ENCODE data around the gene ANKRD33B. TPM values are rescaled to one million over a fixed set of nuclear protein-coding genes. Genes with fewer than 3 reads are reported as not detected.

ANKRD33B gene
- total RNA-seq, 1 experiment from 2014 or later = 3.1 TPM

- ChIA-PET POLR2A (no interaction called here), CTCF (interaction anchor here (0.8 to 1.0 kb wide), 2 partner anchors 10 to 161 kb away, joined by 3 read pairs; no protein-coding TSS in a partner anchor)
- H3K4me1 Mint-ChIP-seq (ENCODE audit: insufficient read depth, unreplicated experiment) = peaks cover 45% of the 10 kb centered on the region
- intact Hi-C loops (cut with micrococcal nuclease) = no loop called here
- no peaks in the 10 kb centered on the region for H3K9me3 Mint-ChIP-seq (ENCODE audit: unreplicated experiment)
- no peaks in the 10 kb centered on the region for H3K27me3 Mint-ChIP-seq (ENCODE audit: insufficient read depth, unreplicated experiment)
- H3K27ac Mint-ChIP-seq (ENCODE audit: low read depth, unreplicated experiment) = no peak overlapping the region
- no TSS peak for BruUV-seq (replicated peaks)
- DNase-seq (ENCODE audit: unreplicated experiment) = no peak
- no peak for TF ChIP-seq CTCF (IDR thresholded peaks at IDR 0.05; ENCODE audit: unreplicated experiment)
- H3K36me3 Mint-ChIP-seq (ENCODE audit: insufficient read depth, unreplicated experiment) = no peaks in the 10 kb centered on the region
- no peak overlapping the region for H3K4me3 Mint-ChIP-seq (ENCODE audit: unreplicated experiment)
Measured at GRCh38 chr5:10705747-10706146, 141.9 kb downstream of the ANKRD33B start.

- no TSS peak for BruUV-seq (replicated peaks)
- peaks cover 45% of the 10 kb centered on the region for H3K4me1 Mint-ChIP-seq (ENCODE audit: insufficient read depth, unreplicated experiment)
- no peaks in the 10 kb centered on the region for H3K9me3 Mint-ChIP-seq (ENCODE audit: unreplicated experiment)
- no peaks in the 10 kb centered on the region for H3K36me3 Mint-ChIP-seq (ENCODE audit: insufficient read depth, unreplicated experiment)
- H3K4me3 Mint-ChIP-seq (ENCODE audit: unreplicated experiment) = no peak overlapping the region
- H3K27me3 Mint-ChIP-seq (ENCODE audit: insufficient read depth, unreplicated experiment) = no peaks in the 10 kb centered on the region
- no peak for DNase-seq (ENCODE audit: unreplicated experiment)
- intact Hi-C loops (cut with micrococcal nuclease) = no loop called here
- H3K27ac Mint-ChIP-seq (ENCODE audit: low read depth, unreplicated experiment) = no peak overlapping the region
- POLR2A ChIA-PET = no interaction called here
- CTCF ChIA-PET = interaction anchor here (0.8 to 1.0 kb wide), 2 partner anchors 11 to 161 kb away, joined by 3 read pairs; no protein-coding TSS in a partner anchor
- no peak for TF ChIP-seq CTCF (IDR thresholded peaks at IDR 0.05; ENCODE audit: unreplicated experiment)
Measured at GRCh38 chr5:10706326-10706725, 142.5 kb downstream of the ANKRD33B start.

Other genes starting within 250 kb of the ANKRD33B start
- gene MARCHF6, start 210.4 kb upstream of the ANKRD33B start, total RNA-seq (2022) = 118 and 131 TPM in 2 replicates
- gene ROPN1L, start 122.2 kb upstream of the ANKRD33B start, total RNA-seq (2022) = 0.82 TPM in 1 of 2 replicates, not detected in the other
- 114 and 123 TPM in 2 replicates for gene DAP, start 197.2 kb downstream of the ANKRD33B start, total RNA-seq (2022)